Measurements from ENCODE around the gene MGAT3.

- no peak for TF ChIP-seq CTCF (IDR thresholded peaks at IDR 0.05)
- no peak for TF ChIP-seq POLR2A (IDR thresholded peaks at IDR 0.05)
Measured at GRCh38 chr22:39512026-39512425, 55.2 kb downstream of the MGAT3 start.

Measured in thyroid gland (tissue), 4 donors.